Stimulated activated CD4-positive, alpha-beta T cell treated with anti-CD3 and anti-CD28 coated beads, Interleukin-15, amount 100 ng/mL, for 24 hours (primary cell): ENCODE results near the gene MYL12B.
"Not testable (repeated sequence)": the region's sequence is repeated elsewhere in the genome, so short reads cannot be mapped to it uniquely, and the experiment has no call there.

Experiments used
- DNase-seq: peaks from one replicate; pipeline ENCODE4 v3.0.0-alpha.2; 2020

The MYL12B gene

GRCh38 chr18:3305354-3305762 lies 43.4 kb downstream of the MYL12B start:
- peak; percentile 60 for DNase-seq

GRCh38 chr18:3305933-3306332 lies 44.0 kb downstream of the MYL12B start:
- no peak for DNase-seq

- DNase-seq = no peak
These were observed 44.5 kb downstream of the MYL12B start for GRCh38 chr18:3306391-3306790.

DNA sequence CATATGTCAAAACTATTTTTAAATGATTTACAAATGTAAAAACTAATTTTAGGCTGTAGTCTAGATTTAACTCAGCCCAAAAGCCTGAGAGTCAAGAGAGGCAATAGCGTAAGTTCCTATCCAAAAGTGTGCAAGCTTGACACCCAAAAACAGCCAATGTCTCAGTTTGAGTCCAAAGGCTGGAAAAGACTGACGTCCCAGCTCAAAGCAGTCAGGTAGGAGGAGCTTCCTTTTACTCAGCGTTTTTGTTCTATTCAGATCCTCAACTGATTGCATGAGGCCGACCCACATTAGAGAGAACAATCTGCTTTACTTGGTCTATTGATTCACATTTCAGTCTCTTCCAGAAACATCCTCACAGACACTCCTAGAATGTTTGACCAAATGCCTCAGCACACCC lies 51.8 kb downstream of the MYL12B start:
- no peak for DNase-seq

GRCh38 chr18:3315344-3315743 lies 53.4 kb downstream of the MYL12B start:
- not testable (repeated sequence) for DNase-seq

GRCh38 chr18:3319399-3319798 lies 57.5 kb downstream of the MYL12B start:
- DNase-seq = peak; percentile 24

DNA sequence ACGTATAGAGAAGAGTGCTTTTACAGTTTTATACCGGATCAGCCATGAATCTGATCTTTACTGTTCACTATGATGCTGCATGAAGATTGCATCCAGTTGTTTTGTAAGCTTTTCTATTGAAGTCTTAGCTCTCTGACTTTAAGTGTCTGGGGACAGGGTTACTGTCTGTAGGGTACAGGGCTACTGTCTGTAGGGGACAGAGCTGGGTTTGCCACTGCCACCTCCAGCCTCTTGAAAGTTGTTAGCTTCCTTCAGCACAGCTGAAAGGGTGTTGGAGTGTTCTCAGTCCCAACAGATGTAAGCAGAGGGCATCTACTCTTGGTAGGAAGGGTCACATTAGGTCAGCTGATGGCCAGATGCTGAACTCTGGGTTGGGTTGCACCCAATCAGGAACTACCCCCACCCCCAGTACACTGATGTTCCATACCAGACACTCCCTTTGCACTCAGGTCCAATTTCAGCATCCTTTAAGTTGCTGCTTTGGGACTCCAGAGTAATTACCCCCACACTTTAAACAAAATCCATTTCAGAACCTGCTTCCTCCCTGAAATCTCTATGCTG lies 58.0 kb downstream of the MYL12B start:
- no peak for DNase-seq

GRCh38 chr18:3321133-3321812 lies 59.3 kb downstream of the MYL12B start:
- peak; percentile 18 for DNase-seq

DNA sequence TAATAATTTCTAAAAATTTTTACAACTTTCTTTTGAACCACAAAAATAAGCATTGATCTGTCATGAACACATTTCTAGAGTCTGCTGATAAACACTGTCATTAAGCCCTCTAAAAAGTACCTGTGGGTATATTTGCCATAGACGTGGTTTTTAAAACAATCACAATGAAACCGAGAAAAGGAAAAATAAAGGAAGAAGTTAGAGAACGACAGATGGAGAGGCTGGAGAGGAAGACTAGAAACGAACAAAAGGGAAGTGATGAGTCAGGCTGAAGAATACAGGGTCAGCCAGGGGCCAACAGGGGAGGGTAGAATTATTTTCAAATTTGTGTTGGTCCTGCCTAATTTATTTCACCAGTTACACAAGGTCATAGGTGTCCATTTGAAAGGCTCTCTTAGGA lies 62.0 kb downstream of the MYL12B start:
- DNase-seq = no peak
